HepG2 (cell line): ENCODE results near the gene CYTH1. TPM values are rescaled to one million over a fixed set of nuclear protein-coding genes. Genes with fewer than 3 reads are reported as not detected.

Experiments used
- DRAP1 ChIP-seq: IDR thresholded peaks from 2 replicates; pipeline ENCODE4 v1.6.1; 2016; ENCODE audit warnings: missing genetic modification reagents, missing compliant biosample characterization
- HES4 ChIP-seq: sonication (generic); formaldehyde crosslinking; IDR thresholded peaks from 2 replicates; pipeline ENCODE4 v1.9.0; 2021; ENCODE audit warnings: mild to moderate bottlenecking, missing genetic modification reagents, borderline replicate concordance
- HNF4A ChIP-seq: sonication (generic); formaldehyde crosslinking; IDR thresholded peaks from 2 replicates; pipeline ENCODE4 v1.4.0; 2020; ENCODE audit warnings: missing genetic modification reagents
- HOXA9 ChIP-seq: sonication (generic); formaldehyde crosslinking; IDR thresholded peaks from 2 replicates; pipeline ENCODE4 v1.8.1; 2022; ENCODE audit warnings: missing genetic modification reagents, mild to moderate bottlenecking, moderate library complexity, borderline replicate concordance
- KAT7 ChIP-seq: IDR thresholded peaks from 2 replicates; pipeline ENCODE4 v1.6.1; 2018; ENCODE audit warnings: borderline replicate concordance, missing compliant biosample characterization
- KDM4B ChIP-seq: sonication (generic); formaldehyde crosslinking; IDR thresholded peaks from 2 replicates; pipeline ENCODE4 v1.4.0; 2020; ENCODE audit warnings: missing genetic modification reagents
- KLF15 ChIP-seq: sonication (generic); formaldehyde crosslinking; IDR thresholded peaks from 2 replicates; pipeline ENCODE4 v1.8.1; 2023; ENCODE audit warnings: borderline replicate concordance, mild to moderate bottlenecking, inconsistent platforms, missing genetic modification reagents, mixed read lengths
- NFE2 ChIP-seq: sonication (generic); formaldehyde crosslinking; IDR thresholded peaks from 2 replicates; pipeline ENCODE4 v1.4.0; 2020; ENCODE audit warnings: missing genetic modification reagents
- RNF219 ChIP-seq: sonication (generic); formaldehyde crosslinking; IDR thresholded peaks from 2 replicates; pipeline ENCODE4 v1.5.0; 2020; ENCODE audit warnings: mild to moderate bottlenecking, missing genetic modification reagents
- SMARCE1 ChIP-seq: fragments of 450-650 bp; IDR thresholded peaks from 2 replicates; pipeline ENCODE4 v1.6.1; 2017; ENCODE audit warnings: borderline replicate concordance
- TFDP1 ChIP-seq: IDR thresholded peaks from 2 replicates; pipeline ENCODE4 v1.6.1; 2016; ENCODE audit warnings: missing compliant biosample characterization, missing genetic modification reagents, borderline replicate concordance
- TRIM24 ChIP-seq: sonication (generic); formaldehyde crosslinking; IDR thresholded peaks from 2 replicates; pipeline ENCODE4 v1.8.0; 2022; ENCODE audit warnings: mild to moderate bottlenecking, missing genetic modification reagents
- ZBTB2 ChIP-seq: sonication (generic); formaldehyde crosslinking; IDR thresholded peaks from 2 replicates; pipeline ENCODE4 v1.8.0; 2022; ENCODE audit warnings: low read depth, missing genetic modification reagents
- ZKSCAN8 ChIP-seq: IDR thresholded peaks from 2 replicates; pipeline ENCODE4 v1.6.1; 2016; ENCODE audit warnings: borderline replicate concordance, missing genetic modification reagents, missing compliant biosample characterization
- ZNF513 ChIP-seq: sonication (generic); formaldehyde crosslinking; conservative IDR thresholded peaks from 2 replicates; pipeline ENCODE4 v1.5.0; 2020; ENCODE audit warnings: missing genetic modification reagents
- ZNF747 ChIP-seq: sonication (generic); formaldehyde crosslinking; IDR thresholded peaks from 2 replicates; pipeline ENCODE4 v1.8.1; 2023; ENCODE audit warnings: missing genetic modification reagents, mild to moderate bottlenecking, borderline replicate concordance
- ZNF749 ChIP-seq: sonication (generic); formaldehyde crosslinking; IDR thresholded peaks from 2 replicates; pipeline ENCODE4 v1.8.0; 2022; ENCODE audit warnings: mild to moderate bottlenecking, missing genetic modification reagents, moderate library complexity, borderline replicate concordance
- ZNF850 ChIP-seq: sonication (generic); formaldehyde crosslinking; conservative IDR thresholded peaks from 2 replicates; pipeline ENCODE4 v1.9.0; 2021; ENCODE audit warnings: mild to moderate bottlenecking, missing genetic modification reagents
- ZNF879 ChIP-seq: sonication (generic); formaldehyde crosslinking; IDR thresholded peaks from 2 replicates; pipeline ENCODE4 v1.8.1; 2023; ENCODE audit warnings: missing genetic modification reagents
- polyA plus RNA-seq, 8 experiments: library from polyadenylated mRNA; depleted of rRNA in 3 of 8; stranded (reverse) in 7 of 8; unstranded in 1 of 8; fragments of >200 nt; fragmentation: Illumina TruSeq in 4 of 8; extraction: Trizol in 4 of 8; gene quantifications; 2 replicates each; pipeline versions ENCODE4 v1.2.1 to v1.2.3, GENCODE V29; 2011 to 2016; ENCODE audit warnings: low read depth in 4 of 8, missing spikeins in 1 of 8, mixed read lengths in 1 of 8; ENCODE audit not compliant: insufficient read depth in 1 of 8
- total RNA-seq, 5 experiments: library from RNA; depleted of rRNA; stranded (reverse); fragments of >200 nt; fragmentation: Illumina TruSeq; extraction: Trizol; gene quantifications; 2 replicates each; pipeline ENCODE4 v1.2.3, GENCODE V29; 2016; ENCODE audit warnings: low read depth in 1 of 5

CYTH1 gene
- total and polyA plus RNA-seq, 2 of the 13 experiments (the other 11 are each of a cell fraction or from before 2014, with no cell fraction given): 20.1 to 48.9 TPM

GRCh38 chr17:78708510-78708973 is 73.5 kb downstream of the CYTH1 start (continued):
- TF ChIP-seq DRAP1 (CRISPR knock-in tag) (peak; percentile 43; the same call in 1 of the 2 replicates), KLF15 (CRISPR knock-in tag) (no peak), NFE2 (CRISPR knock-in tag) (no peak), HNF4A (CRISPR knock-in tag) (peak; percentile 90), TFDP1 (CRISPR knock-in tag) (no peak), HES4 (CRISPR knock-in tag) (no peak), KAT7 (CRISPR knock-in tag) (no peak), SMARCE1 (no peak), ZKSCAN8 (CRISPR knock-in tag) (peak; percentile 31; the same call in 1 of the 2 replicates), ZNF749 (no peak), ZNF513 (CRISPR knock-in tag) (no peak), TRIM24 (CRISPR knock-in tag) (no peak), KDM4B (CRISPR knock-in tag) (peak; percentile 80; the same call in 1 of the 2 replicates), HOXA9 (CRISPR knock-in tag) (no peak), RNF219 (CRISPR knock-in tag) (no peak), ZNF879 (CRISPR knock-in tag) (no peak), ZBTB2 (CRISPR knock-in tag) (no peak), ZNF747 (CRISPR knock-in tag) (no peak; the same call in 1 of the 2 replicates), ZNF850 (CRISPR knock-in tag) (no peak)
